Thyroid gland (tissue), 4 donors: ENCODE measurements around the gene PCDH12.

Experiments used
- CTCF ChIP-seq, 6 experiments: fragments of 200-600 bp in 3 of 6; fragments of 450-650 bp in 3 of 6; sonication (generic) in 3 of 6; IDR thresholded peaks; one replicate each; pipeline ENCODE4 v1.5.1; 2016 to 2019; ENCODE audit warnings: antibody characterized with exemption in 6 of 6, mild to moderate bottlenecking in 2 of 6, inconsistent platforms in 1 of 6, moderate library complexity in 1 of 6
- POLR2A ChIP-seq, 2 donors: fragments of 450-650 bp; IDR thresholded peaks; one replicate each; pipeline ENCODE4 v1.6.1; 2017; ENCODE audit warnings: antibody characterized with exemption in 2 of 2, mild to moderate bottlenecking in 2 of 2, moderate library complexity in 1 of 2

GRCh38 chr5:141947316-141947715, 10.7 kb downstream of the PCDH12 start:
- TF ChIP-seq POLR2A (IDR thresholded peaks at IDR 0.05) (no peak), CTCF (IDR thresholded peaks at IDR 0.05) (no peak)
